Psoas muscle (tissue), 8 donors: ENCODE data around the gene FARP1. TPM values are rescaled to one million over a fixed set of nuclear protein-coding genes. Genes with fewer than 3 reads are reported as not detected.
A peak's percentile ranks its signal among the peaks of the same experiment; 100 is the strongest.

Experiments used
- ATAC-seq, 4 donors: fragments of 200-7000 bp; cut with Tn5 transposase; one replicate each; pipeline ENCODE4 v1.9.1; 2020; ENCODE audit warnings: moderate library complexity in 3 of 4, mild to moderate bottlenecking in 2 of 4
- DNase-seq, 2 donors: peaks; one replicate each; pipeline ENCODE4 v3.0.0-alpha.2; 2020
- H3K27ac ChIP-seq: fragments of 200-600 bp; one replicate; pipeline ENCODE4 v1.8.0; 2022
- H3K27me3 ChIP-seq, 3 donors: fragments of 200-600 bp in 1 of 3; one replicate each; pipeline versions ENCODE4 v1.6.1 to v1.8.0; 2013 to 2022; ENCODE audit warnings: low read length in 2 of 3, mild to moderate bottlenecking in 2 of 3, moderate library complexity in 1 of 3; ENCODE audit not compliant: insufficient read depth in 3 of 3
- H3K36me3 ChIP-seq, 2 donors: fragments of 200-600 bp in 1 of 2; one replicate each; pipeline versions ENCODE4 v1.6.1 to v1.8.0; 2013 to 2022; ENCODE audit warnings: low read depth in 1 of 2, mild to moderate bottlenecking in 1 of 2, moderate library complexity in 1 of 2; ENCODE audit not compliant: insufficient read depth in 1 of 2
- H3K4me1 ChIP-seq: fragments of 200-600 bp; one replicate; pipeline ENCODE4 v1.8.0; 2022
- H3K4me3 ChIP-seq: fragments of 200-600 bp; one replicate; pipeline ENCODE4 v1.8.0; 2022; ENCODE audit warnings: mild to moderate bottlenecking
- H3K9me3 ChIP-seq: fragments of 200-600 bp; one replicate; pipeline ENCODE4 v1.8.0; 2022
- CTCF ChIP-seq: fragments of 200-600 bp; IDR thresholded peaks from one replicate; pipeline ENCODE4 v1.8.0; 2022; ENCODE audit warnings: antibody characterized with exemption
- WGBS, 3 donors: extraction: QIAGEN DNeasy Blood & Tissue Kit; methylation state at CpG; one replicate each; pipeline versions ENCODE4 v1.1.6 to v1.1.7; 2013; 5-methylcytosine and 5-hydroxymethylcytosine counted together
- intact Hi-C, 2 donors: fragments of 100-400 bp; cut with DNase I; formaldehyde crosslinking; loops; one replicate each; pipeline versions ENCODE4 v1.11.0 to v1.14.2; 2022
- polyA plus RNA-seq, 3 donors: library from polyadenylated mRNA; stranded (reverse); fragments of 200-250 nt; gene quantifications; one replicate each; pipeline ENCODE4 v1.2.3, GENCODE V29; 2013
- total RNA-seq, 4 donors: library from RNA; stranded (reverse); fragmentation: NEBNext Ultra II Directional in 2 of 4; extraction: Animal tissue kit (Norgen Biotek cat#: 25700) in 2 of 4; gene quantifications; one replicate each; pipeline versions ENCODE4 v1.2.1 to v1.2.4, GENCODE V29; 2021 to 2023
- donor health status: healthy with polysubstance abuse.
- donor health status: DM: no; HTN: no; CAD: no; lungs with moderate emphysema.
- donor health status: Bipolar disorder and iron deficiency.
- donor health status: healthy.
- donor health status: DM: yes; HTN: yes; CAD: no.
- donor health status: DM: no; HTN: no; CAD: no.
- donor health status: DM: no; HTN: no; CAD: no.
- donor health status: DM: yes; HTN: yes; CAD: no.

FARP1 gene
- total and polyA plus RNA-seq, 7 donors = 5.7 to 19.4 (median 9.2) TPM

- ATAC-seq = no peak
- no peaks in the 10 kb centered on the region for H3K9me3 ChIP-seq
- H3K4me1 ChIP-seq = peaks cover 10% of the 10 kb centered on the region
- no peak for TF ChIP-seq CTCF
- 32 to 42% (median 34%) methylated on average over 8 of the region's 8 CpGs for WGBS, 3 donors
- no peak for DNase-seq
- intact Hi-C loops = no loop called here
- H3K4me3 ChIP-seq = no peak overlapping the region
- peaks cover 0 to 69% of the 10 kb centered on the region in 2 donors for H3K36me3 ChIP-seq
- H3K27ac ChIP-seq = no peak overlapping the region
- no peaks in the 10 kb centered on the region for H3K27me3 ChIP-seq
Observed at GRCh38 chr13:98462946-98463345, 320.1 kb downstream of the FARP1 start.

- H3K36me3 ChIP-seq = peaks cover 0 to 42% of the 10 kb centered on the region in 2 donors
- H3K4me1 ChIP-seq = peaks cover 21% of the 10 kb centered on the region
- H3K9me3 ChIP-seq = no peaks in the 10 kb centered on the region
- H3K27ac ChIP-seq = no peak overlapping the region
- H3K27me3 ChIP-seq = no peaks in the 10 kb centered on the region
- no peak overlapping the region for H3K4me3 ChIP-seq
- DNase-seq = peak in 1 of 2 donors; percentile 53
- peak; percentile 48 for TF ChIP-seq CTCF
- ATAC-seq = no peak
- WGBS, 3 donors = 62 to 75% (median 74%) methylated on average over 11 of the region's 11 CpGs
- intact Hi-C loops = loop anchor here in 1 of 2 donors (5.0 kb wide), 1 partner anchor 186 kb away; no protein-coding TSS in a partner anchor
Observed at GRCh38 chr13:98466634-98467236, 323.8 kb downstream of the FARP1 start.

GRCh38 chr13:98467263-98467985, 324.5 kb downstream of the FARP1 start:
- 48 to 63% (median 54%) methylated on average over 13 of the region's 13 CpGs for WGBS, 3 donors
- Histone ChIP-seq H3K4me1 (peaks cover 21% of the 10 kb centered on the region), H3K9me3 (no peaks in the 10 kb centered on the region), H3K36me3 (peaks cover 0 to 49% of the 10 kb centered on the region in 2 donors), H3K27ac (peak overlapping the region; percentile 26), H3K27me3 (no peaks in the 10 kb centered on the region), H3K4me3 (no peak overlapping the region)
- DNase-seq (no peak), ATAC-seq (peak; percentile 82 to 94 (median 94))
- no peak for TF ChIP-seq CTCF
- intact Hi-C loops = loop anchor here in 1 of 2 donors (5.0 kb wide), 1 partner anchor 185 kb away; no protein-coding TSS in a partner anchor

- Histone ChIP-seq H3K27ac (no peak overlapping the region), H3K9me3 (no peaks in the 10 kb centered on the region), H3K27me3 (no peaks in the 10 kb centered on the region), H3K4me3 (no peak overlapping the region), H3K4me1 (peaks cover 14% of the 10 kb centered on the region), H3K36me3 (peaks cover 0 to 40% of the 10 kb centered on the region in 2 donors)
- DNase-seq (no peak), ATAC-seq (peak; percentile 34 to 68 (median 60))
- peak; percentile 13 for TF ChIP-seq CTCF
- WGBS, 3 donors = 23 to 35% (median 25%) methylated on average over 3 of the region's 3 CpGs
- intact Hi-C loops = loop anchor here in 1 of 2 donors (5.0 kb wide), 1 partner anchor 184 kb away; no protein-coding TSS in a partner anchor
Observed at GRCh38 chr13:98468361-98468760, 325.5 kb downstream of the FARP1 start.
